ENCODE data around the gene B4GALT1.

The B4GALT1 gene

GRCh38 chr9:33202552-33203201, 35.5 kb upstream of the B4GALT1 start:
- H3K9ac ChIP-seq = no peak overlapping the region
- H3K4me2 ChIP-seq (ENCODE audit: low read length) = no peak overlapping the region
- no peak overlapping the region for H2AFZ ChIP-seq
- H3K27me3 ChIP-seq (ENCODE audit: control insufficient read depth, insufficient read depth, low read length) = no peaks in the 10 kb centered on the region
- no peaks in the 10 kb centered on the region for H3K79me2 ChIP-seq
- no peaks in the 10 kb centered on the region for H3K4me1 ChIP-seq
- H3K9me3 ChIP-seq (ENCODE audit: control insufficient read depth, low read length) = no peaks in the 10 kb centered on the region
- peak overlapping the region; percentile 0 for H3K27ac ChIP-seq
- TF ChIP-seq CTCF (IDR thresholded peaks at IDR 0.05) = no peak
- H3K36me3 ChIP-seq (ENCODE audit: control insufficient read depth, insufficient read depth, low read length) = no peaks in the 10 kb centered on the region
- H3K4me3 ChIP-seq (ENCODE audit: low read depth, low read length) = no peak overlapping the region

- TF ChIP-seq CTCF (IDR thresholded peaks at IDR 0.05) = no peak
- H3K4me1 ChIP-seq = no peaks in the 10 kb centered on the region
Measured at GRCh38 chr9:33202018-33202417, 34.9 kb upstream of the B4GALT1 start.

GRCh38 chr9:33198165-33198564, 31.0 kb upstream of the B4GALT1 start:
- no peak overlapping the region for H2AFZ ChIP-seq
- no peak overlapping the region for H3K9ac ChIP-seq
- H3K9me3 ChIP-seq (ENCODE audit: control insufficient read depth, low read length) = no peaks in the 10 kb centered on the region
- H3K27me3 ChIP-seq (ENCODE audit: control insufficient read depth, insufficient read depth, low read length) = no peaks in the 10 kb centered on the region
- no peak overlapping the region for H3K4me2 ChIP-seq (ENCODE audit: low read length)
- no peak for TF ChIP-seq CTCF (IDR thresholded peaks at IDR 0.05)
- no peaks in the 10 kb centered on the region for H3K36me3 ChIP-seq (ENCODE audit: control insufficient read depth, insufficient read depth, low read length)
- H3K4me3 ChIP-seq (ENCODE audit: low read depth, low read length) = no peak overlapping the region
- no peaks in the 10 kb centered on the region for H3K4me1 ChIP-seq
- no peak overlapping the region for H3K27ac ChIP-seq
- no peaks in the 10 kb centered on the region for H3K79me2 ChIP-seq

More at GRCh38 chr9:33202018-33202417, 34.9 kb upstream of the B4GALT1 start:
- H3K27me3 ChIP-seq (ENCODE audit: control insufficient read depth, insufficient read depth, low read length) = no peaks in the 10 kb centered on the region
- H3K79me2 ChIP-seq = no peaks in the 10 kb centered on the region
- H3K36me3 ChIP-seq (ENCODE audit: control insufficient read depth, insufficient read depth, low read length) = no peaks in the 10 kb centered on the region
- no peak overlapping the region for H2AFZ ChIP-seq
- H3K4me2 ChIP-seq (ENCODE audit: low read length) = no peak overlapping the region
- no peaks in the 10 kb centered on the region for H3K9me3 ChIP-seq (ENCODE audit: control insufficient read depth, low read length)
- H3K27ac ChIP-seq = no peak overlapping the region
- no peak overlapping the region for H3K4me3 ChIP-seq (ENCODE audit: low read depth, low read length)
- H3K9ac ChIP-seq = no peak overlapping the region

- no peak for TF ChIP-seq CTCF (IDR thresholded peaks at IDR 0.05)
- no peaks in the 10 kb centered on the region for H3K9me3 ChIP-seq (ENCODE audit: control insufficient read depth, low read length)
- H3K27ac ChIP-seq = no peak overlapping the region
- no peaks in the 10 kb centered on the region for H3K4me1 ChIP-seq
- no peak overlapping the region for H3K4me2 ChIP-seq (ENCODE audit: low read length)
- H3K4me3 ChIP-seq (ENCODE audit: low read depth, low read length) = no peak overlapping the region
- H3K36me3 ChIP-seq (ENCODE audit: control insufficient read depth, insufficient read depth, low read length) = no peaks in the 10 kb centered on the region
- no peaks in the 10 kb centered on the region for H3K27me3 ChIP-seq (ENCODE audit: control insufficient read depth, insufficient read depth, low read length)
- H3K9ac ChIP-seq = no peak overlapping the region
- H3K79me2 ChIP-seq = no peaks in the 10 kb centered on the region
- H2AFZ ChIP-seq = no peak overlapping the region
Measured at GRCh38 chr9:33197279-33198152, 30.4 kb upstream of the B4GALT1 start.

Measured in parathyroid adenoma (tissue), 2 donors.